Body of pancreas (tissue), 4 donors: ENCODE results near the gene HSF4.

Experiments
- CTCF ChIP-seq, 7 experiments: fragments of 450-650 bp in 4 of 7; fragments of 200-600 bp in 3 of 7; sonication (generic) in 3 of 7; IDR thresholded peaks; one replicate each; pipeline ENCODE4 v1.5.1; 2016 to 2019; ENCODE audit warnings: antibody characterized with exemption in 7 of 7
- POLR2A ChIP-seq, 3 donors: fragments of 450-650 bp; IDR thresholded peaks; one replicate each; pipeline ENCODE4 v1.6.1; 2016; ENCODE audit warnings: antibody characterized with exemption in 3 of 3, mild to moderate bottlenecking in 2 of 3

GRCh38 chr16:67208154-67208896 lies 43.8 kb downstream of the HSF4 start:
- no peak for TF ChIP-seq CTCF (IDR thresholded peaks at IDR 0.05)
- TF ChIP-seq POLR2A (IDR thresholded peaks at IDR 0.05), result no peak
